SIG-M5 treated with dmso at 0.1 percent for 504 hours (cell line): ENCODE results near the gene NFATC2.
A peak's percentile ranks its signal among the peaks of the same experiment; 100 is the strongest.
"Not testable (repeated sequence)": the region's sequence is repeated elsewhere in the genome, so short reads cannot be mapped to it uniquely, and the experiment has no call there.

ENCODE experiments used
- DNase-seq: peaks from one replicate; lab custom pipeline; 2025; ENCODE audit not compliant: unreplicated experiment; lab: John Stamatoyannopoulos, UW

Gene NFATC2

DNA sequence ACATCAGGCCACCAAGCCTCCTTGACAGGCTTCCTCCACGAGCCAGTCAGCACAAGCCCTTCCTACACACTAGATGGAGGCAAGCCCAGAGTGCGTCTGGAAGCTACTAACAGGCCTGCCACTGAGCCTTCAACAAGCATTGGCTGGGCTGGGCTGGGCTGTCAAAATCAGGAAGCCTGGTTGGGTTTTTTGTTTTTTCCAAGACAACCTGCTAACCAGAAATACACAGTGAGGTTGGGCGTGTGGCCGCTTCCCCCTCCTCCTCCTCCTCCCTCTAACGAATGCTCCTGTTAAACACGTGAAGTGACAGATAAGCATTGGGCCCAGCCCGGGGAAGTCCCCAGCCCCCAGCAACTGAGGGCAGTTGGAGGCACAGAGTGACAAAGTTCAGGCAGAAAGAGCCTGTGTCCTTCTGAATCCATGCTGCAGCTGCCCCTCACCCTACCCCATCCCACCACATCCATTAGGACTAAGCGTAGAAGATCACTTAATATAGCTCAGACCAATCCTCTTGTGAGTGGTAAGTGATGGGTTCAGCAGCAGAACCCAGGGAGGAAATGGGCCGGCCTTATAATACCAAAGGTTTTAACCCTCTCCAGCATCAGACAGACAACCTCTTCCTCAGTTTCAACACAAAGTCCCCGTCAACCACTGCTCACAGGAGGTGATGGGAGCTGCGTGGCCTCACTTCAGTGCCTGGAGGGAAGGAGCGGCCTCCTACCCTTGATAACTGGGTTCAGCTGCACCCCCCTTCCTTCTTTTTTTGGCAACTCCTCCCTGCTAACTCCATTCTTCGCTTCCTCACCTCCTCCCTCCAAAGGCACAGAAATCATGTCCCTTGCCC lies 1.1 kb downstream of the NFATC2 start:
- DNase-seq: no peak

DNA sequence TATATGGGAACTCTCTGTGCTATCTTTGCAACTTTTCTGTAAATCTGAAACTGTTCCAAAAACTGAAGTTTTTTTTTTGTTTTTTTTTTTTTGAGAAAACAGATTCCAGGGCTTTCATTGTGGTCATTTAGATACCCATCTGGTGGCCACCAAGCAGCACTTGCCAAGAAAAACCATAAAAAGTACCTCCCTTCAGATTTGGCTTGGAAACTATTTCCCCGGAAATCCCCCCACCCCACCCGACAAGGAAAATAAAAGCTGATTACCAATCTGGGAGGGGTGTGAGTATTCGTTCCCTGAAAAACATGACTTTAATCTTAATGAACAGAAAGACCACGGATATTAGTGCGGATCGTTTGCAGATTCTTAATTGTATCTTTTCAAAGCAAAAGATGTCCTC lies 1.9 kb downstream of the NFATC2 start:
- DNase-seq: no peak

GRCh38 chr20:51540074-51540473 lies 2.4 kb downstream of the NFATC2 start:
- DNase-seq: not testable (repeated sequence)

DNA sequence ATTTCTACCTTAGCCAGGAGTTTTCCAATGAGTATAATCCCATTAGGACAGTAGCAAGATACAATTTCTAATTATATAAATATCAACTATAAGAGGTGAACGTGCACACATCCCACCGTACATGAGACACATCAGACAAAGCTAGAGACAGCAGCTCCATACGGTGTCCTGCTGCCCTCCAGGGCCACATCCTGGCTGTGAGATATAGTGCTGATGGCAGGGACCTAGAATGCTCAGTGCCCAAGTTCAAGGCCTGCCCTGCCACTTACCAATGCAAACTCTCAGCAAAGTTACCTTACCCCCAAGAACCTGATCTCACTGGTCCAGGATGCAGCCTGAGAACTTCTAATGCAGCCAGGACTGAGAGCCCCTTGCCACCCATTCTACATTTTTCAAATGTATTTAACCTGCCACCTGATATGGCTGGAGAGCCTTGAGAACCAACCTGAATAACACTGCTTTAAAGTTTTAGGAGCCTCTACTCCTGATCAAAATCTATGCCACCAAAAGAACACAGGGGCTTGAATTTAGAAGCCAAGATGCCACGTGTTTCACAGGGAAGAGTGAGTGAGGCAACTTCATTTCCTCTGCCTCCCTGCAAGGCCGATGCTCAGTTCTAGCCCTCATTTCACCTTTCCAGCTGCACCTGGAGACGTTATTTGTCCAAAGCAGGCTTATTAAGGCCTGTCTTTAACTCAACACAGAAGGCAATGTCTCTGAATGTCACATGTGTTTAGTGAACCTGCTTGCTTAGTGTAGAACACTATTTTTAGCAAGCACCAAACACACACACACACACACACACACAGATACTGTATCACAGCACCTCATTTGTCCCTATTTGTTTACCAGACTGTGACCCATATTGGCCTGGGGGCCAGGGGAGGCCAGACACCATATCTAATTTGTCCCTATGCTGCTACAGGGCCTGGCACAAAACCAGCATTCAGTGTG lies 6.1 kb downstream of the NFATC2 start:
- no peak for DNase-seq

DNA sequence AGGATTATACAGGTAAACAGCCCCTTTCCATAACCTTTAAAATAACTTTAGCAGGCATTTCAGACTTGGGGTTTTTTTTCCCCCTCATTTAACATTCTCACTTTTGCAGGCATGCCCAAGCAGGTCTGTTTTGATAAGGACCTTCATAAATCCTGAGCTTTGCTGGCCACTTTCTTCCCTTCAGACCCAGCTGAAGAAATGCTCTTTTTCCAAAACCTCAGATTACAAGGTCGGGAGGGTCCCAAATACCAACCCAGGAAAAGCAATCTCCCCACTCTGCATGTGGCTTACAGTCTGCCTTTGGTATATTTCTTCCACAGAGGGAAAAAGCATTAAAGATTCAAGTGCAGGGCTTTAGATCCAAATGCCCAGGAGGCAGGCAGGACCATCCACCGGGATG lies 6.8 kb downstream of the NFATC2 start:
- DNase-seq: no peak

DNA sequence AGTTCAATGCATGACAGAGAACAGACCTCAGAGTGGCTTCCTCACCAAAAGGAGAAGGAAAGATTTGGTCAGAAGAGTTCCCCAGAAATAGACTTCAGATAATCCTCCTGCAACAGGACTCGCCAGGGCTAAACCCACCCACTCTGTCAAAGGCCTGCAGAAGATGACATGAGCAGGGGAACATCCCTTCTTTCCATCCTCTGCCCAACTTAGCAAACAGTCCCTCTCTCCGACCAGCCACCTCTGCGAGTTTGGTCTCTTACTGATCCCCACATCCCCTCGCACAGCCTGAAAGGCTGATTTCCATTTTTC lies 7.5 kb downstream of the NFATC2 start:
- DNase-seq: no peak

GRCh38 chr20:51533291-51534172 lies 9.0 kb downstream of the NFATC2 start:
- DNase-seq: no peak

DNA sequence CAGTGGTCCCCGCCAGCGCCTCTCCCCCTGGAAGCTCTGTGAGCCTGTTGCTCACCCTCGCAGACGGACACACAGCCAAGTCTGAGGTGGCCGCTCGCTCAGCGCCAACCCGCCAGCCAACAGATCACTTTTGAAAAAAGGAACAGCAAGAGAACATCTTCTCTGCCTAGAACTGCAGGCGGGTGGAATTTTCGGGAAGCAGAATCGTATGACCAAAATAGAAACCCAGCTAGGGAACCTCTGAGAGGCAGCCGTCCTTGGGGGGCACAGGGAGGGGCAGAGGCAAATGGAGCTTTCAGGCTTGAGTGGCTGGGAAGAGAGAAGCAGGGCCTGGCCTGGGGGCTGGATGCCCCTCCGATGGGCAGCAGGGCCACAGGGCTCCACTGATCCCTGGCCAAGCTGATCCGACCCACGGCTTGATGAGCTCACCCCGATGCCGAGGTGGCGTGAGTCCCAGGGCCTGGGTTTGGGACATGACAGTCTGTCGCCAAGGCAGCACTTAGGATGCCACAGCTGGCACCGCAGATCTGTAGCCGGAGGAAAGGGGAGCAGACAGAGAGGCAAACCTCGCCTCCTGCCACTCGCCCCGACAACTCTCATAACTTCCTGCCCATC lies 9.8 kb downstream of the NFATC2 start:
- no peak for DNase-seq

DNA sequence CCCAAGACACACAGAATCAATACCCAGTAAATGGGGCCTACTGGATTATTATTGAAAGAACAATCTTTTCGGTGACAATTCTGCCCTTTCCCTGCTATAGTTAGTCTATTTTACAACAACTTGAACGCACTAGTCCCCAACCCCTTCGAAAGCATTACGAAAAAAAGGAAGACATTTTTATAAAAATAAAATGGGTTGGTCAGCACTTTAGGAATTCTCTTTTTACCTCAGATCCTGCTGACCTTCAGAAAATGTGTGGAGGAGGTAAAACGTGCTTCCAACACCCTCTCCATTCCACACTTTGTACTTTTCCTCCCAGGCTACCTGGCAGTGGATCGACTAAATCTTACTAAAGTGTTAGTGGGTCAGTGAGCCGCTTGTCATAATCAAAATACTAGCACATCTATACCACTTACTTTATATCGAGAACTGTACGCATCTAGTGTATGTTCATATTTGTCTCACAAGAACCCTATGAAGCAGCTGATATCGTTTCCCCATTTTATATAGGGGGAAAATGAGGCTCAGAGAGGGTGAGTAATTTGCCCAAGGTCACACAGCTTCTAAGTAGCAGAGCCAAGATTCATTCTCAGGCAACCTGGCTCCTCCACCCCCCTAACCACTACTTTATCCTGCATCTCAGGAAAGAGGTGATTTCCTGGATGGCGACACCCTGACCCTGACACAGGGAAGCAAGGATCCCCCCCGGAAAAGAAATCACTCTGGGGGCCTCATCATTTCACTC lies 10.6 kb downstream of the NFATC2 start:
- DNase-seq: no peak

GRCh38 chr20:51531141-51531710 lies 11.3 kb downstream of the NFATC2 start:
- no peak for DNase-seq

DNA sequence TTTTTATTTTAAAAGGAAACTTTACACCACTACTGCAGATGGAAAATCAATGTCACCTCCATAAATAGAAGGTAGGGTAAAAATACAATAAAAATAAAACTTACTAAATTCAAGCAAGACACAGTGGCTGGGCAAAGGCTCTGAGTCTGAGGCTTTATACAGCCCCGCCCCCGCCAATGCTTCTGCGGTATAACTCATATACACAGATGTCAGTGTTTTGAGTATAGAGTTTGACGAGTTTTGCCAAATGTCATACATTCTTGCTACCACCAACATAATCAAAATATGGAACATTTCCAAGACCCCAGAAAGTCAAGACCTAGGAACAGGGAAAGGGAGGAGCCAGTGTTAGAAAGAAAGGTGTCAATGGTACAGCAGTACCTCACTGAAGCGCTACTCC lies 12.8 kb downstream of the NFATC2 start:
- no peak for DNase-seq

GRCh38 chr20:51529081-51529681 lies 13.3 kb downstream of the NFATC2 start:
- DNase-seq: no peak

DNA sequence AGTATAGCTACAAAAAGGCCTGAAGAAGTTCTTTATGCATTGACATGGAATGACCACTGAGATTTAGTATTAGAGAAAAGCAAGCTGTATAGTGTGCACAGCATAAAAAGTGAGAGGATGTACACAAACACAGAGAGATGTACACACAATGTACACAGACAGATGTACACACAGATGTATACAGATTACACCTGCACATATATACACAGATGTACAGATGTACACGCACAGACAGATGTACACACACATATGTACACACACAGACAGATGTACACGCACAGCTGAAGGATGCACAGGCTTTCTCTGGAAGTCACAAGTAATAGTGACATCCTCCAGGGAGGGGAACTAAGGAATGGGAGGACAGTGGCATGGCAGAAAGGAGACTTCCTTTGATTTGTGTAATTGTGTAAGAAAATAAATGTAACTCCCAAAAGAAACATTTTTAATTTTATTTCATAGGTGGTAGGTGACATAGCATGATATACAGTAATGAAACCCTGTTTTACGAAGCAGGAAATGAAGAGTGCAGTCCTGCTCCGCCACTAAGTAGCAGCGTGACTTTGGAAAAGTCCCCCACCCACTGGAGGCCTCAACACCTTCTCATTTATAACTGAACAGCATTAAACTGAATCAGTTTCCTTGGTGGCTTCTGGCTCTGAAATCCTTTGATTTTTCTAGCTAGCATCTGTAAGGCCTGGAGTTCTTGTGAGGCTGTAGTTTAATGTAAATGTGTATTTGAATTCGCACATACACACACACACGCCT lies 14.1 kb downstream of the NFATC2 start:
- no peak for DNase-seq

DNA sequence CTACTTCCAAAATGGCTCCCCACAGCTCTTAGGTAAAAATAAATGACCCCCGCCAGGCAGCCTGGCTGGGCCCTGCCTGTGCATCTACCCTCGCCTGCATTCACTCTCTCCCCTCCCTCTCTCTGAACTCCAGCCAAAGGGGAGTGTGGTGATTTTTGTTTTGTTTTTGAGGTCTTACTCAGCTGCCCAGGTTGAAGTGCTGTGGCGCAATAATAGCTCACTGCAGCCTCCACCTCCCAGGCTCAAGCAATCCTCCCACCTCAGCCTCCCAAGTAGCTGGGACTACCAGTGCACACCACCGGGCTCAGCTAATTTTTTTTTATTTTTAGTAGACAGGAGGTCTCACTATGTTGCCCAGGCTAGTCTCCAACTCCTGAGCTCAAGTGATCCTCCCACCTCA lies 15.8 kb downstream of the NFATC2 start:
- no peak for DNase-seq

- no peak for DNase-seq
These were observed 16.4 kb downstream of the NFATC2 start for GRCh38 chr20:51526106-51526470.

- peak; percentile 10 for DNase-seq
These were observed 17.0 kb downstream of the NFATC2 start for GRCh38 chr20:51525241-51526105.

DNA sequence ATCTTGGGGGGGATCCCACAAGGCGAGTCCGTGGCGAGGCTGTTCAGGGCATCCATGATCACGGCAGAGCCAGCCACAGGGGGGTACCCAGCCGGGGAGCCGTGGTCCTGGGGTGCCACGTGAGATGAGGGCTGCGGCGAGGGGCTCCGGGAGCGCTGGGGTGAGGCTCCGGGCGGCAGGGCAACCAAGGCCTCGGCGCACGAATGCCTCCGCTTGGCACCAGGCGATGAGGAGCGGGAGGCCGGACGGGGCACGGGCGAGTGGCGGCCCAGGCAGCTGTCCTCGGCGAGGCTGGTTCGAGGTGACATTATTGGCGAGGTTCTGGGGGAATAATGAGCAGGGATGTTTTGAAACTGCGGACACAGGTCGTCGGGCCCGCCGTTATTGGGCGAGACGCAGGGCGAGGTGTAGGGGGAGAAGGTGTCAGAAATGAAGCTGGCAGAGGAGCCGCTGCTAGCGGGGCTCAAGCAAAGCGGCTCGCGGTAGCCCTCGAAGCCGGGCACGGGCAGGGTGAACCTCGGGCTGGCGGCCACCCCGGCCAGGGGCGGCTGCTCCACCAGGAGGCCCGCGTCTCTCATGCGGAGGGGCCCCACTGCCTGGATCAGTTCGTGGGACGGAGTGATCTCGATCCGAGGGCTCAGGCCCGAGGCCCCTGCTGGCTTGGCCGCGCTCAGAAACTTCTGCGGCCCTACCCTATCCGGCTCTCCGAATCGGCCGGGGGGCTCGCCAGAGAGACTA lies 19.1 kb downstream of the NFATC2 start:
- DNase-seq: no peak
